Gastroesophageal sphincter (tissue), 3 donors: ENCODE measurements around the gene PROZ.

ENCODE experiments used
- CTCF ChIP-seq, 4 experiments: fragments of 200-600 bp in 2 of 4; fragments of 450-650 bp in 2 of 4; sonication (generic) in 1 of 4; IDR thresholded peaks; one replicate each; pipeline ENCODE4 v1.5.1; 2017 to 2019; ENCODE audit warnings: antibody characterized with exemption in 4 of 4, mild to moderate bottlenecking in 2 of 4, moderate library complexity in 2 of 4
- EP300 ChIP-seq: sonication (generic); formaldehyde crosslinking; IDR thresholded peaks from one replicate; pipeline ENCODE4 v1.6.1; 2017; ENCODE audit warnings: antibody characterized with exemption, mild to moderate bottlenecking
- POLR2A ChIP-seq, 2 donors: fragments of 450-650 bp; IDR thresholded peaks; one replicate each; pipeline ENCODE4 v1.6.1; 2017; ENCODE audit warnings: antibody characterized with exemption in 2 of 2, mild to moderate bottlenecking in 2 of 2, moderate library complexity in 1 of 2

GRCh38 chr13:113114511-113115362 lies 43.7 kb upstream of the PROZ start:
- TF ChIP-seq CTCF (IDR thresholded peaks at IDR 0.05): no peak
- TF ChIP-seq POLR2A (IDR thresholded peaks at IDR 0.05): no peak
- no peak for TF ChIP-seq EP300
